ENCODE results near the gene ADGB. TPM values are rescaled to one million over a fixed set of nuclear protein-coding genes. Genes with fewer than 3 reads are reported as not detected.
"Not testable (repeated sequence)": the region's sequence is repeated elsewhere in the genome, so short reads cannot be mapped to it uniquely, and the experiment has no call there.

The ADGB gene
- total RNA-seq, 2 experiments from 2014 or later = not detected

DNA sequence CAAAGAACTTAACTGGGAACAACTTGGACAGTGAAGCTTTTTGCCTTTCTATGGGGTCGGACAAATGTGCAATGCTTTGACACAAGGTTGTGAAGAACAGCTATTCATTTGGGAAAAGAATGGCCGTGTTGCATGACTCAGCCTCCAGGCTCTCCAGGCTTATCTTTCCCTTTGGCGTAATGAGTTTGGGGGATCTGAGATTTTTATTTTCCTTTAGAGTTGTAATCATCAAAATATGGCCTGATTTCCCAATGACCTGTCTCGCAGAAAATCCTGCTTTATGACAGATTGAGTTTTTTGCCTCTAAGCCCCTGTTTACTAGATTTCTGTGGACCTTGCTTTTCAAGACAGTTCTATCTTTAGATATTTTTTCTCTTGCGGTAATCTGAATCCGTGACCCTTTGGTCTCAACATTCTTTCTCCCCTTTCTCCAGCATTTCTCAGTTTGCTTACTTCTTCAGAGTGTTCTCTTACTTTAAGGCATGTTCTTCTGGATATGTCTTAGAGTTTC, 214.1 kb downstream of the ADGB start:
- H3K27ac Mint-ChIP-seq, H3K4me1 Mint-ChIP-seq, H3K27me3 Mint-ChIP-seq, H3K9me3 Mint-ChIP-seq, H3K4me3 Mint-ChIP-seq, DNase-seq, H3K36me3 Mint-ChIP-seq: not testable (repeated sequence)

DNA sequence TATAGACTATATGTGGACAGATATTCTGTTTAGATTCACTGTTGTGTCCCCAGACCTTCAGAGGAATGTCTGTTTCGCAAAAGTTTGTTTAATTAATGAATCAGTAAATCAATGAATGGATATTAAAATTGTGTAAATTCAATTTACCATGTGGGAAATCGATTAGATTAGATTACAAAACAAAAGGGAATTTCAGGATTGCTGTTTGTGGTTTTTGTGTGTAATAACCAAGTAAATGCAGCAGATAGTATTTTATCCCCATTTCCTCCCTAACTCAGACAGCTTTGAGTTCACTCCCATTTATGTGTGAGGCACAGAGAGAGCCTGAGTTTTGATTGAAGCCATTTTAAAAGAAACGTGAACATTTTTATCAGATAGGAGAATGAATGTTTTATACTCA, 214.8 kb downstream of the ADGB start:
- no peak for DNase-seq
- Mint-ChIP-seq H3K27ac (no peak overlapping the region), H3K4me3 (no peak overlapping the region), H3K36me3 (no peaks in the 10 kb centered on the region), H3K9me3 (no peaks in the 10 kb centered on the region), H3K4me1 (no peaks in the 10 kb centered on the region), H3K27me3 (no peaks in the 10 kb centered on the region)

DNA sequence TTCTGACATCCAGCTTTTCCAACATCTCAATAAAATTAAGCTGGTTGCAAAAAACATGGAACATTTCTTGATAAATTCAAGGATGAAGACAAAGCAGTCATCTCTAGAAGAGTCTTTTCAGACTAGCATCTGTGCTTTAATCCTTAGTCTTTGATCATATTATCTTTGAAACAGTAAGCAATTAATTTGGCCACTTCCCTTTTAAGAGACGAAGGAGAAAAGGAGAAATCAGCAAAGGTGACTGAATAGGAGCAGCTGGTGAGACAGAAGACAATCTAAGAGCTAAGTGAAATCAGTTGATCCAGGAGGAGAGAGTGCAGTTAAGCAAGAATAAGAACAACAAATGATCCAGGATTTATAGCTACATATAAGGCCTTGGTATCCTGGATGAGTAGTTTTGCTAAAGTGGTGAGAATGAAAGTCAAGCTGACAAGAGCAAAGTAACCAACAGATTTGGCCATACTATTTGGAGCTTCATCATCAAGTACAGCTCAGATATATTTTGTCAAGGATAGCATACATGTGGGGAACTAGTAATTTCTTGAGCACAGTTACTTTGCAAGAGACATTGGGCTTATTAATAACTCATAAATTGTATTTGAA, 215.5 kb downstream of the ADGB start:
- Mint-ChIP-seq H3K4me3 (no peak overlapping the region), H3K4me1 (no peaks in the 10 kb centered on the region), H3K27me3 (no peaks in the 10 kb centered on the region), H3K9me3 (no peaks in the 10 kb centered on the region), H3K27ac (no peak overlapping the region), H3K36me3 (no peaks in the 10 kb centered on the region)
- no peak for DNase-seq

DNA sequence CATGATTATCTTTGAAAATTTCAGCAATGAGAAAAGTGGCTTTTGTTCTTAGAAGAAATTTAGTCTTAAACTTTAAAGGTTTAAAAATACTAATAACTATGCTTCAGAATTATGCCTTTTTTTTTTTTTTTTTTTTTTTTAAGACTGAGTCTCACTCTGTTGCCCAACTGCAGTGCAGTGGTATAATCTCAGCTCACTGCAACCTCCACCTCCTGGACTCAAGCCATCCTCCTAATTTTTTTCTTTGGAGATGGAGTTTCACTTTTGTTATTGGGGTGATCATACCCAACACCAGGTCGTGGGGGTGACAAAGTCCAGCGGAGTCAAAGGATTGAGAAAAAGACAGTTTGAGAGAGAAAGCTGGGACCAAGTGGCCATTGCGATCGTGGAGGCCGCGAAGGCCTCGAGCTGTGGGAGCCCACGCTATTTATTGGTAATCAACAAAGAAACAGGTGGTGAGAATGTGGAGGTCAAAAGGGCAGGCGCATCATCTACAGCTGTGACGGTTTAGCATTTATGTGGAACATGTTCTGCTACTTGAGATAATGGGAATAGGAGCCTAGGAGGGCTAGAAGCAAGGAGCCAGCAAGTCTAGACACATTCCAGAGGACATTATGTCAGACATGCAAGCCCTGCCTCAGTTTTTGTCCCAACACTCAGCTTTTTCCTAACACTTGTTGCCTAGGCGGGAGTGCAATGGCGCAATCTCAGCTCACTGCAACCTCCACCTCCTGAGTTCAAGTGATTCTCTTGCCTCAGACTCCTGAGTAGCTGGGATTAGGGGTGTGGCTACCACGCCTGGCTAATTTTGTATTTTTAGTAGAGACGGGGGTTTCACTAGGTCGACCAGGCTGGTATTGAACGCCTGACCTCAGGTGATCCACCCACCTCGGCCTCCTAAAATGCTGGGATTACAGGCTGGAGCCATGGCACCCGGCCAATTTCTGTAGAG, 217.0 kb downstream of the ADGB start:
- H3K27me3 Mint-ChIP-seq, H3K4me1 Mint-ChIP-seq, H3K36me3 Mint-ChIP-seq: not testable (repeated sequence)

DNA sequence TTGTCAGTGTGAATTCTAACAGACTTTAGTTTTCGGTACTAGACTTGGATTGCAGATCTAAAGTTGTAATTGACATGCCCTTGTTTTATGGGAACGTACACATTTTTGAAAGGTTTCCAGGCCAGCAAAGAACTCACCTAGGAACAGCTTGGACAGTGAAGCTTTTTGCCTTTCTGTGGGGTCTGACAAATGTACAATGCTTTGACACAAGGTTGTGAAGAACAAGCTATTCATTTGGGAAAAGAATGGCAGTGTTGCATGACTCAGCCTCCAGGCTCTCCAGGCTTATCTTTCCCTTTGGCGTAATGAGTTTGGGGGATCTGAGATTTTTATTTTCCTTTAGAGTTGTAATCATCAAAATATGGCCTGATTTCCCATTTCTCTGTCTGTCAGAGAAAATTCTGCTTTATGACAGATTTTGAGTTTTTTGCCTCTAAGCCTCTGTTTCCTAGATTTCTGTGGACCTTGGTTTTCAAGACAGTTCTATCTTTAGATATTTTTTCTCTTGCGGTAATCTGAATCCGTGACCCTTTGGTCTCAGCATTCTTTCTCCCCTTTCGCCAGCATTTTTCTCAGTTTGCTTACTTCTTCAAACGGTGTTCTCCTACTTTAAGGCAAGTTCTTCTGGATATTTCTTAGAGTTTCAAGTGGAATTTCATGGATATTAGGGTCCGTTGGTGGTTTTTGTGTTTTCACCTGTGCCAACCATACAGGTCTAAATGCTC, 221.0 kb downstream of the ADGB start:
- H3K27ac Mint-ChIP-seq = no peak overlapping the region
- H3K4me1 Mint-ChIP-seq = no peaks in the 10 kb centered on the region
- H3K27me3 Mint-ChIP-seq = peaks cover 9% of the 10 kb centered on the region
- H3K4me3 Mint-ChIP-seq = no peak overlapping the region
- H3K36me3 Mint-ChIP-seq = no peaks in the 10 kb centered on the region
- no peaks in the 10 kb centered on the region for H3K9me3 Mint-ChIP-seq
- DNase-seq = no peak

More for the DNA sequence above, 217.0 kb downstream of the ADGB start:
- not testable (repeated sequence) for H3K9me3 Mint-ChIP-seq, H3K4me3 Mint-ChIP-seq, DNase-seq, H3K27ac Mint-ChIP-seq

DNA sequence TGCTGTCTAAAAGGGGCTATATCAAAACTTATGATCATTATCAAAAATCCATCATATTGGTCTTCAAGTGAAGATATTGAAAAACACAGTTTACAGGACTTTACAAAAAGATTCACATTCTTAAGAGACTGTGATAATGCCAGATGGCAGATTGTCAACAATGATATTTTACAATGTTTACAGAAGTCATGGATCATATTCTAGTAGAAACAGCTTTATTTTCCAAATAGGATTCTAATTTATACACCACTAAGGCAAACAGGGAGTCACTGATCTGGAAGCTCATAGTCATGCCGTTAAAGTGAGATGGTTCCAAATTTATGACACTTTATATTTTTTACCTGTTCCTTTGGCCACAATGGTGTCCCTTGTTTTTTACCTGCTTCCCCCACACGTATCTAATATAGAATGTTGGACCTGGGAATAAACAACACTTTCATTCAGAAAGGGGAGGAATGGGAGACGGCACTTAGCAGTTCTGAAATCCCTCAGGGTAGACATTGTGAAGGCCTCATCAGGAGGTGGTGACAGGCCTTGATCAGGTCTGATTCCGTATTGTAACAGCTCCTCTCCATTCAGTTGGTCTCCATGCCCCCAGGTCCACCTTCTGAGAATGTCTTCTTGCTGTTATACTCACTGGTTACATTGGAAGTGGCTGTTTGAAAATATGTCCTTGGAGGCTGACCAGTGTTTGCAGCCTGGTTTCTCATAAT, 228.6 kb downstream of the ADGB start:
- H3K4me3 Mint-ChIP-seq = no peak overlapping the region
- DNase-seq = no peak
- H3K27ac Mint-ChIP-seq = no peak overlapping the region
- no peaks in the 10 kb centered on the region for H3K27me3 Mint-ChIP-seq
- no peaks in the 10 kb centered on the region for H3K4me1 Mint-ChIP-seq
- H3K9me3 Mint-ChIP-seq = no peaks in the 10 kb centered on the region
- H3K36me3 Mint-ChIP-seq = no peaks in the 10 kb centered on the region

DNA sequence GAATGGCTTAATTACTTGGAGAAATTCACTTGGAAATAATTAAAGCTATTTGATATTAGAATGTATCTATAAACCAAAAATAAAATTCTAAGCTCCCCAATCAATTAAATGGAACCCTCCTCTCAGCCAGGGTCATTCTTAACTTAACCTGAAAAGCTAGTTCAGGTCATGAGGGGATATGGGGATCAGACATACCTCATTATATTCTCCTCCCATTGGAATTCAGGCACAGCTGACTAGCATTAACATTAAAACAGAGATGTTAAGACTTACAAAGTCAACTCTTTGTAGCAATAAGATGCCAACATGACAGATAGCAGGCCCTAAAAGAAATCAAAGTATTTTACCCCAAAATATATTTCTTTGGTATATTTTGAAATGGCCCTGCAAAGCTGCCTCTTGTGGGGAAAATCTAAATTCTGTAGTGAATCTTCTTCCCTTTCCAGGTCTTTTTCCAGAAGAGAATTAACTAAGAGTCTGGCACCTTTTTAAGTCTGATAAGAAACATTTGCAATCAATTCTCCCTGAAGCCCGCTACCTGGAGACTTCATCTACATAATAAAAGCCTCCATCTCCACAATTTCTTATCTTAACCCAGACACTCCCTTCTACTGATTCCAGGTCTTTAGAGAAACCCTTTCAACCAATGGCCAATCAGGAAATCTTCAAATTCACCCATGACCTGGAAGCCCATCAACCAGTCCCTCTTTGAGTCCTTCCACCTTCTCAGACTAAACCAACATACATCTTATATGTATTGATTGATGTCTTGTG, 231.2 kb downstream of the ADGB start:
- Mint-ChIP-seq H3K4me3 (no peak overlapping the region), H3K4me1 (no peaks in the 10 kb centered on the region), H3K36me3 (no peaks in the 10 kb centered on the region), H3K9me3 (no peaks in the 10 kb centered on the region), H3K27ac (no peak overlapping the region), H3K27me3 (no peaks in the 10 kb centered on the region)
- no peak for DNase-seq

DNA sequence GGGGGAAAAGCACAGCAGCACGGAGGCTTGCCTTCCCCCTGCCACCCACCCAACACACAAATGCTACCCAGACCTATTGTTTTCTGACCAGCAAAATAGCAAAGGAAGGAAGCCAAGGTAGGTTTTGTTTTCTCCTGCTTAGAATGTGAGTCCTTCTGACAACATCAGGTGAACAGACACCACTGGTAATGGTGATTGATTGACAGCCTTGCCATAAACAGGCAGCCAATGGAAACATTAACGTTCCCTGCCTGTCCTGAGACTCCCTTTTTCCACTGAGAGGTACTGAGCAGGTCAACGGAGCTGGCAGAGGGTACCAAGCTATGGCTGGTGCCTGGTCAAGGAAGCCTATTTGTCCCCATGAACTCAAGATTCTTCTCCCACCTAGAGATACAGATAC, 234.4 kb downstream of the ADGB start:
- Mint-ChIP-seq H3K27me3 (peaks cover 5% of the 10 kb centered on the region), H3K27ac (no peak overlapping the region), H3K9me3 (no peaks in the 10 kb centered on the region), H3K4me1 (no peaks in the 10 kb centered on the region), H3K4me3 (no peak overlapping the region), H3K36me3 (no peaks in the 10 kb centered on the region)
- no peak for DNase-seq

DNA sequence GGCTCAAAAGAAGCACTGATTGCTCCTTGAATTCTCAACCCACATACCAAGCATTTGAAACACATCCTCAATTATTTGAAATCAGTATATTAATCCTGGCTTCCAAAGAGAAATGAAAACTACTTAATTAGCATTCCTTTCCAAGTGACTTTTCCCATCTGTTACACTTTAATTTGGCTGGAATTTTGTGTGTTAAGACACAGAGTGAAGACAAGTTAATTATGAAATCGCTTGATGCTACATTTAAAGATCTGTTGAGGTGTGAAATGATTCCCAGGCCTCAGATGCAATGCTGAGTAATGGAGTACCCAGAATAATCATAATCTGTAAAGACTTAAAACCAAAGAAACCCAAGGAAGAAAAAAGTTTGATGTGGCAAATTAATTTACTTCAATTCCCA, 241.4 kb downstream of the ADGB start:
- no peak overlapping the region for H3K27ac Mint-ChIP-seq
- peaks cover 6% of the 10 kb centered on the region for H3K9me3 Mint-ChIP-seq
- DNase-seq = no peak
- no peaks in the 10 kb centered on the region for H3K36me3 Mint-ChIP-seq
- peaks cover 5% of the 10 kb centered on the region for H3K27me3 Mint-ChIP-seq
- H3K4me3 Mint-ChIP-seq = no peak overlapping the region
- no peaks in the 10 kb centered on the region for H3K4me1 Mint-ChIP-seq

DNA sequence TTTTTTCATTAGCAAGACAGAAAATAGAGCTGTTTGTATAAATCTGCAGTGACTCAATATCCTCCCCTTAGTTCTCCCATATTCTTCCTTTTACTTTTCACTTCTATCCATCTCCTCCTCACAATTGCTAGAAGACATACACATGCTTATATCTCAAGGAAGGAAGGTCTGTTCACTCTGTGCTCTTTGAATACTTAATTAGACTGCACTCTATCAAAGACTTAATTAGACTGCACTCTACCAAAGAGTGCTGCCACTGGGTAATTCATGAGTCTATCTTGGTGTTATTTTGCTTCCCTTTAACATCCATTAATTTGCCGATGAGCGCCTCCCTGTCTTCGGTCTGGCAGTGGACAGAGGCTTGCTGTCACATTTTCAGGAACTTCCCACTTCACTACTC, 241.9 kb downstream of the ADGB start:
- Mint-ChIP-seq H3K27me3 (peaks cover 5% of the 10 kb centered on the region), H3K27ac (no peak overlapping the region), H3K4me1 (no peaks in the 10 kb centered on the region), H3K9me3 (peaks cover 7% of the 10 kb centered on the region), H3K36me3 (no peaks in the 10 kb centered on the region), H3K4me3 (no peak overlapping the region)
- DNase-seq = no peak

DNA sequence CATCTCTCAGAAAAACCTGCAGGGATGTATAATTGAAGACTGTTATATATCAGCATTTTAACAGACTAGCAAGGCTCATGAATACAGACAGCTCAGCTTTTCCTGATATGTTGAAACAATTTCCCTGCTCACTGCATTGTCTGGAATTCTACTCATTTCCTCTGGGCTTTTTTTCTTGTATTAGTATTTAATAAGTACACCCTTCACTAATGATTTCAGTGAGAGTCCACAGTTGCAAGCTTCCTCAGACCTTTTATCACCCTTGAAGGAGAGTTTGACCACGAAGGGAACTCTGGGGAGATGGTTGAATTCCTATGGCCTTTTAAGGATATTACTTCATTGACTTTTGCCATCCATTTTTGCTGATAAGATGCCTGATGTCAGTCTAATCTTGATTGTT, 248.7 kb downstream of the ADGB start:
- Mint-ChIP-seq H3K9me3 (peaks cover 16% of the 10 kb centered on the region), H3K27ac (no peak overlapping the region), H3K4me3 (no peak overlapping the region), H3K27me3 (no peaks in the 10 kb centered on the region), H3K4me1 (peaks cover 21% of the 10 kb centered on the region), H3K36me3 (peaks cover 18% of the 10 kb centered on the region)
- DNase-seq = no peak

DNA sequence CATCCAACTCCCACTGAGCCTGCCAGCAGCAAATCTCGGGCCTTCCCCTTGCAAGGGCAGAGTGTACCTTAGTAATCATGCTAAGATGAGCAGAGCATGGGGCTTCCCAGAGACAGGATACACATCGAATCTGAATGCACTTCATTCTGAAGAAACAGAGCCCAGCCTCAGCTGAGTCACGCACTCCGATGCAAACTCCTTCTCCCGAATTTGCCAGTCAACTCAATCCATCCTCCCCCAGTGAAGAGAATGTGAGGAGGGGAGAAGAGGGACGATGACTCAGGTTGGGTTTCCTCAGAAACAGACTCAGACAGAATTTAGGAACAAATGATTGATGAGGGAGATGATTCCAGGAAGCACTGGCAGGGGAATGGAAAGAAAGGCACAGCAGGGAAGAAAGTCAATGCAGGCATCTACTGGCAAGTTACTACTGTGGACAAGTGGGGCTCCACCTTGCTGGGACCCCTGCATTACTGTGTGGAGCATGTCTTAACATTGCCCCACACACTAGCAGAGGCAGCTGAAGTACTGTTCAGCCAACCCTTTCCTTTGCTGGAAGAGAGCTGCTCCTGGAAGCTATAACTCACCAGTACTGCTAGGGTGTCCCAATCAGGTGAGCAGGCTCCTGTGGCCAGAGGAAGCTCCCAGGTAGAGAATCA, 251.6 kb downstream of the ADGB start:
- Mint-ChIP-seq H3K27ac (no peak overlapping the region), H3K4me3 (no peak overlapping the region), H3K27me3 (no peaks in the 10 kb centered on the region), H3K9me3 (peaks cover 18% of the 10 kb centered on the region), H3K4me1 (peaks cover 30% of the 10 kb centered on the region), H3K36me3 (peaks cover 28% of the 10 kb centered on the region)
- DNase-seq = peak; percentile 21

DNA sequence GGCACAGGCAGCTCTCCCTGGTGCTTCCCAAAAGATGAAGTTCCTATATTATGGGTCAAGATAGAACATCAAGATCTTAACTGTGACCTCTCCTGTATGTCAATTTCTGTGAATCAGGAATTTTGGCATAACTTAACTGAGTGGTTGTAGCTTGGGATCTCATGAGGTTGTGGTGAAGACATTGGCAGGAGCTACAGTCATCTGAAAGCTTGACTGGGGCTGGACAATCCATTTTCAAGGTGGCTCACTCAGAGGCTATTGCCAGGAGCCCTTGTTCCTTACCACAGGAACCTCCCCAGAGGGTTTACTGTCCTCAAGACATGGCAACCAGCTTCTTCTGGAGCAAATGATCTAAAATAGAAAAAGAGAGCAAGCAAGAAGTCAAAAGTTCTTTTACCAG, 252.2 kb downstream of the ADGB start:
- Mint-ChIP-seq H3K4me1 (peaks cover 30% of the 10 kb centered on the region), H3K27ac (no peak overlapping the region), H3K9me3 (peaks cover 12% of the 10 kb centered on the region), H3K36me3 (peaks cover 28% of the 10 kb centered on the region), H3K4me3 (no peak overlapping the region), H3K27me3 (no peaks in the 10 kb centered on the region)
- no peak for DNase-seq

DNA sequence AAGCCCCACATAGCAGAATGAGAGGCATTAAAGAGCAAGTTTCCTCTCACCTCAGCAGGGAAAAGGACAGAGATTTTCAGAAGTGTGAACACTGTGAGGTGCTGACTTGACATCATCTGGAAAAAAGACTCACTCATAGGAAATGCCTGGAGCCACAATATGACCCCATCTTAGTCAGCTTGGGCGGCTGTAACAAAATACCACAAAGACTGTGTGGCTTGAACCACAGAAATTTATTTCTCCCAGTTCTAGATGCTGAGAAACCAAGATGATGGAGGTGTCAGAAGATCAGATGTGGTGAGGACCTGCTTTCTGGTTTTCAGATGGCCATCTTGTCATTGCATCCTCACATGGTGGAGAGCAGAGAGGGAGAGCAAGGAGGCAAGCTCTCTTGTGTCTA, 253.1 kb downstream of the ADGB start:
- H3K36me3 Mint-ChIP-seq = peaks cover 28% of the 10 kb centered on the region

More for the DNA sequence above, 253.1 kb downstream of the ADGB start:
- Mint-ChIP-seq H3K9me3 (peaks cover 10% of the 10 kb centered on the region), H3K27me3 (no peaks in the 10 kb centered on the region), H3K27ac (peak overlapping the region; percentile 73), H3K4me1 (peaks cover 30% of the 10 kb centered on the region), H3K4me3 (no peak overlapping the region)
- DNase-seq = peak; percentile 37
